ENCODE measurements around the gene ALOX12.

GRCh38 chr17:7034955-7035590 lies 39.2 kb downstream of the ALOX12 start:
- TF ChIP-seq POLR2A (IDR thresholded peaks at IDR 0.05) = no peak
- TF ChIP-seq CTCF (IDR thresholded peaks at IDR 0.05) = no peak
